ENCODE measurements around the gene WDR1. TPM values are rescaled to one million over a fixed set of nuclear protein-coding genes. Genes with fewer than 3 reads are reported as not detected.

WDR1 gene
- total RNA-seq, 2 experiments from 2014 or later = 397 to 413 TPM

DNA sequence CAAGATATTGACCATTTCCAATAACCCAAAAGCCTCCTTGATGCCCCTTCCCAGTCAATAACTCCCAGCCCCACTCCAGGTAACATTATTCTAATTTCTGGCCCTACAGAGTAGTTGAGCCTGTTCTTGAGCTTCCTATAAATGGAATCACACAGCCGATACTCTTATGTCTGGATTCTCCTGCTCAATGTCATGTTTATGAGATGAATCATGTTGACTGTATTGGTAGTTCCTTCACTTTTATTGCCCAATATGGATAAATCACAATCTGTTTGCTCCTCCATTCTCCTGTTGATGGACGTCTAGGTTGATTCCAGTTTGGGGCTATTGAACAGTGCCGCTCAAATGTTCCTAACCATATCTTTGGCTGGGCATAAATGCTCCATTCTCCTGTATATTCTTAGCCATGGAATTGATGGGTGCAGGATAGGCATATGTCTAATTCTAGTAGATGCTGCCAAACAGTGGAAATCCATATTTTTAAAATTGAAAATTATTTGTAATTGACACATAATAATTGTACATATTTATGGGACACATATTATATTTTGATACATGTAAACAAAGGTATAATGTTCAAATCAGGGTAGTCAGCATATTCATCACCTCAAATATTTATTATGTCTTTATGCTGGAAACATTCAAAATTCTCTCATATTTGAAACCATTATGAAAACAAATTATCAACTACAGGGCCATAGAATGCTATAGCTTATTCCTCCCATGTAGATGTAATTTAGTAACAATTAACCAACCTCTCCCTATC is 54.8 kb downstream of the WDR1 start:
- CTCF ChIA-PET = no interaction called here
- POLR2A ChIA-PET = no interaction called here

DNA sequence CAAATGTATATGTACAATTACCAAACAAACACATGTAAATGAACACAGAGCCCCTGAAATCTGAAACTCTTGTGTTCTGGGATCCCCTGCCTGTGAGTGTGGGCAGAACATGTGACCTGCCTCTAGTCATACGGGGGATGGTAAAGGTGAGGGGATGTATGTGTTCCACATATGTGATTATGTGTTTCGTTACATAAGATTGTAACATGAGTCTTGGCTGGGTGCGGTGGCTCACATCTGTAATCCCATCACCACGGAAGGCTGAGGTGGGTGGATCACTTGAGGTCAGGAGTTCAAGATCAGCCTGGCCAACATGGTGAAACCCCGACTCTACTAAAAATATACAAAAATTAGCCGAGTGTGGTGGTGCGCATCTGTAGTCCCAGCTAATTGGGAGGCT is 58.2 kb downstream of the WDR1 start:
- POLR2A ChIA-PET = no interaction called here
- CTCF ChIA-PET = no interaction called here

DNA sequence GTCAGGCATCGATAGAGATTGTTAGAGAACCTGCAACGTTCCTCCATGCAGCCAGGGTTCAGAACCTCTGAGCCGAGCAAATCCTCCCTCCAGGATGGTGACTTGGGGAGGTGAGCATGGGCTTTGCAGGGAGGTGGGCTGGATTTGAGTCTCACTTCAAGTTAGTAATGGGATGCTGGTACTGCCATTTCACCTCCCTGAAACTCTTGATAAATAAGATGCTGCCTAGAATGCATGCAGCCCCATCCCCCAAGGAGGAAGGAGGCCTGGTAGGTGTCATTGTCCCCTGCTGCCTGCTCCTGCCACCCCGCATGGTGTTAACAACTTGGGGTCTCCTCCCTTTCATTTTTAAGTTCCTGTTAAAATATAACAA is 59.6 kb downstream of the WDR1 start:
- ChIA-PET POLR2A (no interaction called here), CTCF (interaction anchor here (0.7 kb wide), 1 partner anchor 77 kb away, joined by 3 read pairs; no protein-coding TSS in a partner anchor)

DNA sequence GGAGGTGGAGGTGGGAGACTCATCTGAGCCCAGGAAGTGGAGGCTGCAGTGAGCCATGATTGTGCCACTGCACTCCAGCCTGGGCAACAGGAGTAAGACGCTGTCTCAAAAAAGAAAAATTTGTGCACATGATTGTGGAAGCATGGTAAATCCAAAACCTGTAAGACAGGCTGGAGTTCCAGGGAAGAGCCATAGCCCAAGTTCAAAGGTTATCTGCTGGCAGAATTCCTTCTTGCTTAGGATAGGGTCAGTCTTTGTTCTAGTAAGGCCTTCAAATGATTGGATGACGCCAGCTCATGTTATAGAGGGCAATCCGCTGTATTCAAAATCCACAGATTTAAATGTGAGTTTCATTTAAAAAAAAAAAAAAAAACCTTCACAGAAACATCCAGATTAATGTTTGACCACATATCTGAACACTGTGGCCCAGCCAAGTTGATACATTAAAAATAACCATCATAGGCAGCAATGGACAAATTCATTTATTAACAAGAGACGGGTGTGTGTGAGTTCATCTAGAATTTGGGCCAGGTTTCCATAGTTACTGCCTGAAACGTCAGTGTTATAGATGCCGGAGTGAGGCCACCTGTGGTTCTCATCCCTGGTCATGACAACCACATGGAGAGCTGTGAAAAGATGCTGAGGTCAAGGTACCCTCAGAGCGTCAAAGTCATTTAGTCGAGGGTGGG is 60.1 kb downstream of the WDR1 start:
- POLR2A ChIA-PET = no interaction called here
- CTCF ChIA-PET = interaction anchor here (0.7 kb wide), 1 partner anchor 202 kb away, joined by 3 read pairs; no protein-coding TSS in a partner anchor

DNA sequence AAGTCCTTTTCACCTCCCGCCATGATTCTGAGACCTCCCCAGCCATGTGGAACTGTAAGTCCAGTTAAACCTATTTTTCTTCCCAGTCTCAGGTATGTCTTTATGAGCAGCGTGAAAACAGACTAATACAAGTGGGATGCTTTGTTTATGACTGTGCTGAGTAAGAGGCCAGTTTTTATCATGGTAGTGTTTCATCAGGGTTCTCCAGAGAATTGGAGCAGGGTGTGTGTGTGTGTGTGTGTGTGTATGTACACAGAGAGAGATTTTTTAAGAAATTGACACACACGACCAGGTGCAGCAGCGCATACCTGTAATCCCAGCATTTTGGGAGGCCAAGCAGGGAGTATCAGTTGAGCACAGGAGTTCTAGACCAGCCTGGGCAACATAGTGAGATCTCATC is 60.7 kb downstream of the WDR1 start:
- POLR2A ChIA-PET = no interaction called here
- CTCF ChIA-PET = interaction anchor here (0.7 kb wide), 1 partner anchor 202 kb away, joined by 3 read pairs; no protein-coding TSS in a partner anchor

DNA sequence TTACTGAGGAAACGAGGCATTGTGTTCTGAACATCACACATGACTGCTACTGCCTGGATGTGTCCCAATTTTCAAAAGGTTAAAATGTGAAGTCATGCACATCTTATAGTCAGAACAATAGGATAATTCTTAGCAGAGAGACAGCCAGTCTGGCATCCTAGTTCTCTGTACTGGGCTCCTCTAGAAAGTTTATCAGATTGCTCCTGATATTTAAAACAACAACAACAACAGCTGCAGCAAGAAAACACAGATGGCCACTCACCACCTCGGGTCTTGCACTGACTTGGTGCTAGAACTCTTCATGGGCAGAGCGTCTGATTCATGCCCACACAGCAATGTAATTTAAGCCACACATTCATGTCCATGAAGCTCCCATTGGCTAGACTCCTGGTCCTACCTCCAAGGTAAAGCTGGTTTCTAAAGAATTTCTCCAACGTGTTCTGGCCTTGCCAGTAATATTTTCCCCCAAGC is 62.0 kb downstream of the WDR1 start:
- ChIA-PET POLR2A (no interaction called here), CTCF (no interaction called here)

DNA sequence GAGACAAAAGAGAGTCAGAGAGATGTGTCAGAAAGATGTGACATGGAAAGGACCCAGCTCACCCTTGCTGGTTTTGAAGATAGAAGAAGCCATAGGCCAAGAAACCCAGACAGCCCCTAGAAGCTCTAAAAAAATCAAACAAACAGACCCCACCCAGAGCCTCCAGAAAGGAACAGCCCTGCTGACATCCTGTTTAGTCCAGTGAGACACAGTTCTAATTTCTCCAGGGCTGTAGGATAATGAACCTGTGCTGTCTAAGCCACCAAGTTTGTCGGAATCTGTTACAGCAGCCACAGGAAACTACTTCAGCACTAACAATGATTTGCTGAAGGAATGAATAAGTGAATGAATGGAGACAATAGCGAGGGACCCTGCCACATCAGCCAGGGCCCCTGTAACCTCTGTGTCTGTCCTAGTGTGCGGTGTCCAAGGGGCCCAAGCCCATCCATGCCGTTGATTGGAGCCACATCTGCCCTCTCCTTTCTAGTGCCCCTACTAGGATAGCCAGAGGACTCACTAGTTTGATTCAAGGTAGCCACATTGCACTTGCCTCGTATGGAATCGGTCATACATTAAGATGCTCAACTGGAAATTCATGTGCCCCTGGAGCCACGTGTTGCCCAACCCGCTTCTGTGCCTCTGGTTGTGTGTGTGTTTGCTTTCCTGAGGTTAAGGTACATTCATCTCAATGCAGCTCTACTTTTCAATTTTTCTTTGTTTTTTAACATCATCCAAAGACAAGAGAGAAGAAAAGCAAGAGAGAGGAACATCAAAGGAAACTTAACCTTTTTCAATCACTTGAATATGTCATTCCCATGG is 62.8 kb downstream of the WDR1 start:
- ChIA-PET POLR2A (no interaction called here), CTCF (no interaction called here)

DNA sequence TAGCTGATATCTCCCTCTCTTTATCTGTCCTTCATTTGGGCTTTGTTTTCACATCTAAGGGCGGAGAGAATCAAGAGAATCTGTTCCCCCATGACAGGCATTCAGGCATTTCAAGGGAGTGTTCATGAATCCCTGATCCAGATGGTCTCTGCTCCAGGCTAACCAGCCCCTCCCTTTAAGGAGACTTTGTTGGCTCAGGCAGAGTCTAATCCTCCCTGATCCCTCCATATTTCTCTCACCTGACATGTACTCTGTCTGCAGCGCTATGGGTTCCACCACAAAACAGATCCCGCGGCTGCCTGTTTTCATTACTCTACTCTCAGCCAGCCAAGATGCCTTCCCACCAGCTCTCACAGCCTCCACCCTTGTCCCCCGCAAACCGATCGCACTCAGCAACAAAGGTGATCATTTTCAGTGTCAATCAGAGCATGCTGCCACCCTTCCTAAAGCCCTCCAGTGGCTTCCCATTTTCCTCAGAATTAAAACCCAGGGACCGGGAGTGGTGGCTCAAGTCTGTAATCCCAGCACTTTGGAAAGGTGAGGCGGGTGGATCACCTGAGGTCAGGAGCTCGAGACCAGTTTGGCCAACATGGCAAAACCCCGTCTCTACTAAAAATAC is 65.0 kb downstream of the WDR1 start:
- ChIA-PET POLR2A (no interaction called here), CTCF (no interaction called here)

DNA sequence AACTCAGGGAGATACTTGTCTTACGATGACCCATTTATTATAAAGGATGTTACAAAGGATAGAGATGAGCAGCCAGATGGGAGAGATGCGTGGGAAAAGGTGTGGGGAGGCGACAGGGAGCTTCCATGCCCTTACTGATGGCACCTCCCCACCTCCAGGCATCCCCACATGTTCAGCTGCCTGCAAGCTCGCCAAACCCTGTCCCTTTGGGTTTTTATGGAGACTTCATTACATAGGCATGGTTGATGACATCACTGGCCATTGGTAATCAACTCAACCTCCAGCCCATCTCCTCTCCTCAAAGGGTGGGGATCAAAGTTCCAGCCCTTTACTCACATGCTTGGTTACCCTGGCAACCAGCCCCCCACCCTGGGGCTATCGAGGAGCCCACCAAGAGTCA is 65.9 kb downstream of the WDR1 start:
- ChIA-PET POLR2A (no interaction called here), CTCF (no interaction called here)

DNA sequence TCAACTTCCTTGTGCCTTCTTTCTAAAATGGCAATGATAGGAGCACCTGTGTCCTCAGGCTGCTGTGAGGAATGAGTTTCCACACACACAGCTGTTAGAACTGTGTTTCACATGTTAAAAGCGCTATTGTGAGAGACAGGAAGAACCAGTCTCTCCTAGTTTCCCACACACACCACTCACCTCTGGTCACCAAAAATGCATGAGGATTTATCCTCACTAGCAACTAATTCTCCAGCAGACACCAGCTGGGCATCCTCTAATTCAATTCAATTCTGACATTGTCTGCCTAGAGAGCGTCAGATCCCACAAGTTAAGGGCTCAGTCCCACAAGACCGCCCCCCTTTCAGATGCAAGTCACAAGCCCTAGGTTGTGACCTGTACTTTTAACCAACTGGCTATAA is 66.3 kb downstream of the WDR1 start:
- CTCF ChIA-PET = no interaction called here

DNA sequence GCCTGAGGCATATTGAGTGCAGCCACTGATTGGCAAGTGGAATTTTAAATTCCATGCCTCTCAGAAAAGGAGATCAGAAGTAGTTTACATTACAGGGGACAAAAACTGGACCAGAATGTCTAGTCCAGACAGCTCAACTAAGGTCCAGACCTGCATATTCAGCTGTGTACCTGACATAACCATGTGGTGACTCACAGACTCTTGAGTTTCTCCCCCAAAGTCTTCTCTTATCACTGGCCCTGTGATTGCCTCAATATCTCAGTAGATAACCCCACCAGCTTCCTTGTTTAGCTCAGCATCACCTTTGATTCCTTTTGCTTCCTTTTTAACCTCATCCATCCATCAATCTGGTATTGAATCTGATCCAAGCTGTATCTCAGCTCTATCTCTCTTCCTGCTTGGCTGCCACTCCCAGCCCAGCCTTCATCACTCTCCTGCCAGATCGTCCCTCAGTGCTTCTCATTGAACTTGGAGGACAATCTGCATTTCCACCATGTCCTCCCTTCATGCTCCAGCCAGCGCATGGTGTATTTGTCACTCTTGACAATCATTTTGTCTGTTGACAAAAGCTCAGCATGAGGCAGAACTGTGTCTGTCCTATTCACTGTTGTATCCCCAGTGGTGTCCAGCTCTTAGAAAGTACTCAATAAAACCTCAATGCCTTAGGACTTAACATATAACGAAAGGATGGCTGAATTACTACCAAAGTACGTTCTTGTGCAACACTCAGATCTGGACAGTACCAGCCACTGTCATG is 67.5 kb downstream of the WDR1 start:
- POLR2A ChIA-PET = no interaction called here
- CTCF ChIA-PET = no interaction called here

More for the DNA sequence above, 66.3 kb downstream of the WDR1 start:
- POLR2A ChIA-PET = no interaction called here

DNA sequence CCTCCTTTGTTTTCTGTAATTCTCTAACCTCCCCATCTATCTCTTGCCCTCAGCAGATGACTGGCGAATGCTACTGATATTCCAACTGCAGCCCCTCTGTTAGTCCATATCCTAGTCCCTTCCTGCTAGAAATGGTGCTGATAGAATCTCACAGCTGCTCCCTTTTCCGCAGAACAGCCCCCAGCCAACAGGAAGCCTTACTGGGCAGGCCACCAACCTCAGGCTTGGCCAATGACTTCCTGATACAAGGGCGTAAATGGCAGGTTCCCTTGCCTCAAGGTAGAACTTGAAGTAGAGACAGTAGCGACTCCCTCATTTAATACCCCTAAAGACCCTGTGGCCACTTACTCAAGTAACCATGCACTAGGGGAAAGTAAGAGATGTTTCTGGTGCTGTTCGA is 68.6 kb downstream of the WDR1 start:
- ChIA-PET CTCF (no interaction called here), POLR2A (no interaction called here)

DNA sequence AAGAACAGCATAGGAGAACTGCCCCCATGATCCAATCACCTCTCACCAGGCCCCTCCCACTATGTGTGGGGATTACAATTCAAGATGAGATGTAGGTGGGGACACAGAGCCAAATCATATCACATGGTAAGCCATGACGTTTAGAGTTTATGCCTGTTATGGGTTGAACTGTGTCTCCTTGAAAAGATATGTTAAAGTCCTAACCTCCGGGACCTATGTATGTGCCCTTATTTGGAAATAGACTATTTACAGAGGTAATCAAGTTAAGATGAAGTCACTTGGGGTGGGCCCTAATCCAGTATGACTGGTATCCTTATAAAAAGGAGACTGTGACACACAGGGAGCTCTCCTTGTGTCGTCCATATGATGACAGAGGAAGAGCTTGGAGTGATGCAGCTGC is 70.1 kb downstream of the WDR1 start:
- ChIA-PET CTCF (no interaction called here), POLR2A (no interaction called here)

DNA sequence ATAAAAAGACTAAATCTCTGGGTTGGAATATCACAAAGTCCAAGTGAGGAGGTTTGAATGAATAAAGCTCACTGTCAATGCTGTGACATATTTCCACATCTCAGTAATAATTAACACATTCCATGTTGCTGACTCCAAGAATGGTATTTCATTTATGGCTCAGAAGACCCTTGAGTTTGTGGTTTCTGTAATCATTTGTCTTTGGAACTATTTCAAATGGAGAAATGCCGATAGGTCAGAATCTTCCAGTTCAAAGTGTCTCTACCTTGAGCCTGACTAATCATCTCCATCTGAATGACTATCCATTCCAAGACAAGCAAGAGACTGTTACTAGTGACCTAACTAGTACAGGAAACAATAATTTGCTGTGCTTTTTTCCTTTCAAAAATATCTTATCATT is 71.1 kb downstream of the WDR1 start:
- ChIA-PET CTCF (no interaction called here), POLR2A (no interaction called here)

DNA sequence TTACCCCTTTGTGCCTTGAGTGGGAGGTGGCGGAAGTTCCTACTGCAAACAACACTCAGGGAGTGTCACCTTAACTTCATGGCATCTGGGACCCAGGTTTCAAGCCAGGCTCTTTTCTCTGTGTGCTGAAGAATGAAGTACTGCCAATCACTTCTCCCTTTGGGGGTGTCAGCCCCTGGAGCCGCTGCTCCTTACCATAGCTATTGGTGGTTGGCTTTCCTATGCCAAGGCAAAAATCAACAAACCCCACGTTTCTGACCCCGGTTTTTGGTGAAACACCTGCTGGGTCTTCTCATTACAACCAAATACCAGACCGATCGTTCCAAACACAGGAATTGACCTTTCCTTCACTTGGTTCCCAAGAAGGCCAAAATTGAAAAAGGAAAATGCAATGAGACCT is 75.6 kb downstream of the WDR1 start:
- ChIA-PET POLR2A (no interaction called here), CTCF (no interaction called here)

DNA sequence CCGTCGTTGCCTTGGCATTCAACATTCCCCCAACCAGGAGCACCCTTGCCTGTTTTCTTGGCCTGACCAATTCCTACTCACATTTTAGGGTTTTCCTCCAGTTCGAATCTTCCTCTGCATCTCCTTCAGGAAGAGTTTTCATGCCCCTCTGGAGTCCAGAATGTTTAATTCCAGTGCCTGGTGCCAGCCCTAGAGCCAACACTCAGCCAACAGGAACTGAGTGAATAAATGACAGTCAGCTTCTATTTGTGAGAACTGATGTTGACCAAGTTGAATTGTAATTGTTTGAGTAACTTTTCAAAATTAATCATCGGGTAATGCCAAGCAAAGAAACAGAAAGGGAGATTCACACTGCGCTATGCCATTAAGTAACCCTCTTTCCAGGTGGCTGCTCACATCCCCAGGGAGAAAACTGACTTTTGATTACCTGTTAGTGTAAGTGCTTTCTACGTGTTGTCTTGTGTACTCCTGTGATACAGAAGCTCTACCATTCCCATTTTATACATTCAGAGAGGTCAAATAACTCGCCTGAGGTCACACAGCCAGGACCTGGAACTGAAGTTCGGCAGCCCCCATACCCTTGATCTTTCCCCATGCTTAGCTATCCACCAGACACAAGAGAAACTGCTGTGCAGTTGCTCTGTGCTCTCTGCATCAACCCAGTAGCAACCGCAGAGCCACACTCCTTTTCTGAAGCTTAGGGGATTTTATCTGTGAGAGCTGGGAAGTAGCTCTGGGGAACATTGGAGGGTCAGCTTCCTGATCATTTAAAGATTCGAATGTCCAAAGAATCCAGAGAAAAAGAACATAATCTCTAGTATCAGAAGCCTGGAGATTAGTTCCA is 76.3 kb downstream of the WDR1 start:
- CTCF ChIA-PET = no interaction called here

DNA sequence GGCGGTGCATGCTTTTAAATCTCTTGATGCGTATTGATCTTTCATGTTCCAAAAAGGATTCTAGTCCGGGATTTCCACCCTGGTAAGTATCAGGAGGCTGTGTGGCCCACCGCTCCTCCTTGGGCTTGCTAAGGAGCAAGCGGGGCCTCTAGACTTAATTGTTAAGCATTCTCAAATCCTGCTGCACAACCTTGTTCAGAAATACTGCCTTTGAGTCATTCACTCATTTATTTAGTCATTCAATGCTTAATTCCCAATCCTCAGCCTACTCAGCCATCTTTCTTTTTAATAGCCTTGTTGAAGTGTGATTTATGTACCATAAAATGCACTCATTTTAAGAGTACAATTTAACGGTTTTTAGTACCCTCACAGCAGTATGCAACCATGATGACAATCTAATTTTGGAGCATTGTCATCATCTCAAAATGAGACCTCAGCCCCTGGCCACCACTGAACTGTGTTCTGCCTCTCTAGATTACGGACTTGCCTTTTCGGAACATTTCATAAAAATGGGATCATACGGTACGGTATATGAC is 79.7 kb downstream of the WDR1 start:
- CTCF ChIA-PET = no interaction called here
- POLR2A ChIA-PET = no interaction called here

More for the DNA sequence above, 76.3 kb downstream of the WDR1 start:
- POLR2A ChIA-PET = no interaction called here

DNA sequence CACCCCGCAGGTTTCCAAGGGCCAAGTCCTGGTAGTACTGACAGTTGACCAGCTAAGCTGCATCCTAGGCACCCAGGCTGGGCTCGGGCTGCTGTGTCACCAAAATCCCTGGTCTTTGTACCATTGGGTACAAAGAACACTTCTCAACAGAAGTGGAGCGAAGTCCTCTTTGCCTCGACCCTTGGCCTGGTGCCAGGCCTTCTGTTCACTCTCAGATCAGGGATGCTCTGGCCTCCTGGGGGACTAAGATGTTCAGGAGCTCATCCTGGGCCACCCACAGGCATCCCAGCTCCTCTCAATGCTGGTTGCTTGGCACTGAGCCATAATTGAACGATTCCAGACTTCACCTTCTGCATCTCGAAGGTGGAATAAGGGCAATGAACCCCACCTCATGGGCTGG is 81.5 kb downstream of the WDR1 start:
- ChIA-PET POLR2A (no interaction called here), CTCF (no interaction called here)

Measured in activated CD8-positive, alpha-beta memory T cell treated with anti-CD3 and anti-CD28 coated beads for 36 hours (primary cell).